OCI-M2 (cell line): ENCODE measurements around the gene BTF3L4.
"Not testable (repeated sequence)": the region's sequence is repeated elsewhere in the genome, so short reads cannot be mapped to it uniquely, and the experiment has no call there.

ENCODE experiments used
- DNase-seq: peaks from one replicate; lab custom pipeline; 2025; ENCODE audit not compliant: unreplicated experiment; lab: John Stamatoyannopoulos, UW

Gene BTF3L4

DNA sequence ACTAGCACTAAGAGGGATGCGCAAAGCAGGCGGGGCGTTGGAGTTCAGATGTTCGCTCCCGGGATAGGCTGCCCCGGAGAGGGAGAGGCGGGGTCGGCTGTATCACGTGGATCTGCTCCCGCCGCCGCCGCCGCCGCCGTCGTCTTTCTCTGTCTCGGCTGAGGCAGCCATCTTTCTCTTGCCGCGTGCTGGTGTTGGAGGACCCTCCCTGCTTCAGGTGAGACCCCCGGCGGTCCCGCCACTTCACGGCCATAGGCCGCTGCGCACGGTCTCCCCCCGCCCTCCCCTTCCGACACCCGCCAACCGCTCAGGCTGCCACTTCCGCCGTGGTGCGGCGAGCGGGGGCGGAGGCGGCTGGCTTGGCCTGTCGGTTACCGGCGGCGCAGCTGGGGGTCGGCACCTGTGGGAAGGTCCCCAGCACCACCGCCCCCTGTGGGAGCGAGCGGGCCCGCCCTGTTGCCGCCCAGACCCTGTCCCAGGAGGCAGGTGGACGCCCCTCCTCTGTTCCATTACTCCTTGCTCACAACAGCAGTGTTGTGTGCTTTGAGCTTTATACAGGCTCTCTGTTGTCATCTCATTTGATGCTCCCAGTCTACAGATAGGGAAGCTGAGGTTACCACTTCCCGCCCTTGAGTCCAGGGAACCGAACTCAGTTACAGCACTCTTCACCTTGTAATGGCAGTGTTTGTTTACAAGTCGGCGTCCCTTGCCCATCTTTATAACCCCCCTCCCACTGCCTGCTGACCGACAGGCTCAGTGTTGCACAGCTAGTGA is at the start of gene BTF3L4:
Gene BTF3L4 (plus strand): TSS at position 133 of the 774 bp plus-strand sequence. CDS start 3,553 bp downstream, outside the sequence.
- DNase-seq = peak; percentile 36

DNA sequence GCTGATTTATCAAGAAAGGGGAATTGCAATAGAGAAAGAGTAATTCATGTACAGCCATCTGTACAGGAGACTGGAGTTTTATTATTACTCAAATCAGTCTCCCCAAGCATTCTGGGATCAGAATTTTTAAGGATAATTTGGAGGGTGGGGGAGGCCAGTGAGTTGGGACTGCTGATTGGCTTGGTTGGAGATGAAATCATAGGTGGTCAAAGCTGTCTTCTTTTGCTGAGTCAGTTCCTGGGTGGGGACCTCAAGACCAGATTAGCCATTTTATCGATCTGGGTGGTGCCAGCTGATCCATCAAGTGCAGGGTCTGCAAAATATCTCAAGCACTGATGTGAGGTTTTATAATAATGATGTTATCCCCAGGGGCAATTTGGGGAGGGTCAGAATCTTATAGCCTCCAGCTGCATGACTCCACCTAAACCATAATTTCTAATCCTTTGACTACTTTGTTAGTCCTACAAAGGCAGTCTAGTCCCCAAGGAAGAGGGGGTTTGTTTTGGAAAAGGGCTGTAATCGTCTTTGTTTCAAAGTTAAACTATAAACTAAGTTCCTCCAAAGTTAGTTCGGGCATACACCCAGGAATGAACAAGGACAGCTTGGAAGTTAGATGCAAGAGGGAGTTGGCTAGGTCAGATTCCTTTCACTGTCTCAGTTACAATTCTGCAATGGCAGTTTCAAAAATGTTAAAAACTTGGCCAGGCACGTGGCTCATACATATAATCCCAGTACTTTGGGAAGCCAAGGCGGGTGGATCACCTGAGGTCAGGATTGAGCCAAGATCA is 48.7 kb upstream of the BTF3L4 start:
- no peak for DNase-seq

DNA sequence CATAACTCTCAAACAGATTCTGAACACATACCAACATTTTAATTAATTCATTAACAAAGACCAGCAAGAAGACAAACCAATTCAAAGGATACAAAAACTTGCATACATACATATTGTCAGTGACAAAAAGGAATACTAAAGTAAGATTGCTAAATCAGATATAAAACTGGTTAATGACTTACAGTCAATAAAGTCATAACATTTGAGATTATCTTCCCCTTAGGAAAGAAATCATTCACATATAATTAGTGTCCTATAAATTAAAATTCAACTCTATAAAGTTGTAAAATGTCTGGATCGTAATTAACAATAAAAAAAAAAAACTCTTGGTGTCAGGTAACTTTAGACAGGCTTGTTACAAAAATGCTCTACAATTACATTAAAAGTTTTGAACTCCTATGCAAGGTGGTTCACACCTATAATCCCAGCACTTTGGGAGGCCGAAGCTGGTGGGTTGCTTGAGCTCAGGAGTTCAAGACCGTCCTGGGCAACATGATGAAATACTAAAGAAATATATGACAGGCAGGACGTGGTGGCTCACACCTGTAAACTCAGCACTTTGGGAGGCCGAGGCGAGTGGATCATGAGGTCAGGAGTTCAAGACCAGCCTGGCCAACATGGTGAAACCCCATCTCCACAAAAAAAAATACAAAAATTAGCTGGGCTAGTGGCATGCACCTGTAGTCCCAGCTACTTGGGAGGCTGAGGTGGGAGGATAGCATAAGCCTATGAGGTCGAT is 47.9 kb upstream of the BTF3L4 start:
- DNase-seq = no peak

DNA sequence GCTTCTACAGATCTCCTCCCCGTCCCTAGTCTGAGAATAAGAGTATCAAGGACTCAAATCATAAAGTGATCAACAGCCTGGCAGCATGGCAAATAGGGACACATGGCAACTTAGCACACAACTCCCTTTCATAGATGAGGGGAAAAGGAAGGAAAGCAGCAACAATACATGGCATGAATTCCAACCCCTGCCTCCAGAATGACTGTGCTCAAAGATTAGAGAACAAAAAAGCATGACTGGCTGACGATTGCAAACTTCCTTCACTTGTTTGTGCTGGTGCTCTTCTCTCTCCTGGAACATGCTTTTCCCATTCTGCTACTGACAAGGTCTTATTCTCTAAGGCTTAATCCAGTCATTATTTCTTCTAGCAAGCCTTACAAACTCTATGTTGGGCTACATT is 34.0 kb upstream of the BTF3L4 start:
- DNase-seq = no peak

DNA sequence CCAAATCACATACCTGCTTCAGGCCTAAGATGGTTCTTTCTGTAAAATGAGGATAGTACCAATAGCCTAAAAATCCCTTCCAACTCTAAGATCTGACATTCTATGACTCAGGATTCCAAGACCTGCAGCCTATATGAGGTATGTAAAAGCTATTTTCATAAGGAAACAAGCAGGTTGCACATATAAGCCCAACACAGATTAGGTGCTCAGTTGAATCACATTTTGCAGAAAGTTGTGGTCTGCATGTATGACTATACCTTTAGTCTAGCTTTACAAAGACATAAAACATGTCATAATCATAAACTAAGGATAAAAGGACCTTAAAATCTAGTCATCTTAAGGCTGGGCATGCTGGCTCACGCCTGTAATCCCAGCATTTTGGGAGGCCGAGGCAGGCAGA is 29.8 kb upstream of the BTF3L4 start:
- DNase-seq = no peak

DNA sequence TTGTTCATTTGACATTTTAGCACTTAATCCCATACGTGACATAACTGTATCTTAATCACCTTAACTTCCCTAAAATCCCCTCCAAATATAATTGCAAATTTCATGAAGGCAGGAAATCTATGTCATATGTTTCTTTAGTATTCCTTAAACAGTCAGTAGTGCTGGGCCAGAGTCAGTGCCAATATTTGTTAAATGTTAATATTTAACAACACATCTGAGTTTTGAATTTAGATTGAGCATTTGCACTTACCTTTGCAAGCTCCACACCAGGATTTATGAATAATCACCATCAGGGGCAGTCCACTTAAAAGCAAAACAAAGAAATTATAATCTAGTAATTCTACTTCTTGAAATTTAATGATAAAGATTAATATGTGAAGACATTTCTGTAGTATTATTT is 27.8 kb upstream of the BTF3L4 start:
- DNase-seq = no peak

DNA sequence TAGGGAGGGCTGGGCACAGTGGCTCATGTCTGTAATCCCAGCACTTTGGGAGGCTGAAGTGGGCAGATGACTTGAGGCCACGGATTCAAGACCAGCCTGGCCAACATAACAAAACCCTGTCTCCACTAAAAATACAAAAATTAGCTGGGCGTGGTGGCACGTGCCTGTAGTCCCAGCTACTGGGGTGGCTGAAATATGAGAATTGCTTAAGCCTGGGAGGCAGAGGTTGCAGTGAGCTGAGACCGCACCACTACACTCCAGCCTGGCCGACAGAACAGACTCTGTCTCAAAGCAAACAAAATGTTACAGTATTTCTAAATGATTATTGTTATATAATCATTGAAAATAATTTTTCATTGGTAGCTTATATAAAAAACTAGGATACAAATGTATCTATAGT is 27.3 kb upstream of the BTF3L4 start:
- not testable (repeated sequence) for DNase-seq

DNA sequence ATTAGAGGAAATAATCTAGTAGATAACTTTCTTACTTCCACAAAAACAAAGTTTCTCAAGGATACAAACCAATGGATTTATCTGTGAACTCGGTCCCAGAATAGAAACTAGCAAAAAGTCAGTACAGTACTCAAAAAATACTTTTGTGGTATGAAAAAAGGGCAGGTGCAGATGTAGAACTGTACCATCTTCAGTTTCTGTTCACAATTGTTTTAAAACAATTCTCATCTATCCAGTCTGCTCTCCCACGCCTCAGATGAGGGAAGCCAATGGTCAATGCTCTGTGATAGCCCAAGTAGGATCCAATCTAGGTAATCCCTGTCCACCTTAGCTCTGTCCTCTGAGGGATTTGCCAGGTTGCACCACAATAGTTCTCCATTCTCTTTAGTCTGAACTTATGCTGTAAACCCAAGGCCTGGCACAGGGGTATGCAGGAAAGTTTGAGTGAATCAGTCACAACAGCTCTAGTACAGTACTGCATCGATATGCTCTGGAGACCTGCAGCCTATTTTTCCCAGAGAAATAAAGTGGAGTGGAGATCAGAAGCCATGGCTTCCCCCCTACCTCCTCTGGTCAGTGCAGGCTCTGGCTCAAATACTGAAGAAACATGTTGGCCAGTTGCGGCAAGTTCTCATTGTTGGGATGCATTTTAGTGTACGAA is 23.8 kb upstream of the BTF3L4 start:
- no peak for DNase-seq

DNA sequence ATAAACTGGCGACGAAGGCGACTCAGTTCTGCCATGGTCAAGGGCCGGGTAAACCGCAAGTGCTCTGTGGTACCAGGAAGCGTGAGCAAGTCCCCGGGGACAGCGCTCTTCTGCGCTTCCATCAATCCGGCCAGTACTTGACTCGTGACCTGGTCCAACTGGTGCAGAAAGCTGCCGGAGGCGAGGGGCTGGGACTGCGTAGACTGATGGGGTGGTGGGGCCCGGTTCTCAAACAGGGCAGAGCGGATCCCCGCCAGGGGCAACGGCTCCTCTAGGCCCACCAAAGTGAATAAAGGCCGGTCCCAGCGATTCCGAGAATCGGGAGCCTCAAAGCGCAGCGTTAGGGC is 23.3 kb upstream of the BTF3L4 start:
- DNase-seq = no peak

DNA sequence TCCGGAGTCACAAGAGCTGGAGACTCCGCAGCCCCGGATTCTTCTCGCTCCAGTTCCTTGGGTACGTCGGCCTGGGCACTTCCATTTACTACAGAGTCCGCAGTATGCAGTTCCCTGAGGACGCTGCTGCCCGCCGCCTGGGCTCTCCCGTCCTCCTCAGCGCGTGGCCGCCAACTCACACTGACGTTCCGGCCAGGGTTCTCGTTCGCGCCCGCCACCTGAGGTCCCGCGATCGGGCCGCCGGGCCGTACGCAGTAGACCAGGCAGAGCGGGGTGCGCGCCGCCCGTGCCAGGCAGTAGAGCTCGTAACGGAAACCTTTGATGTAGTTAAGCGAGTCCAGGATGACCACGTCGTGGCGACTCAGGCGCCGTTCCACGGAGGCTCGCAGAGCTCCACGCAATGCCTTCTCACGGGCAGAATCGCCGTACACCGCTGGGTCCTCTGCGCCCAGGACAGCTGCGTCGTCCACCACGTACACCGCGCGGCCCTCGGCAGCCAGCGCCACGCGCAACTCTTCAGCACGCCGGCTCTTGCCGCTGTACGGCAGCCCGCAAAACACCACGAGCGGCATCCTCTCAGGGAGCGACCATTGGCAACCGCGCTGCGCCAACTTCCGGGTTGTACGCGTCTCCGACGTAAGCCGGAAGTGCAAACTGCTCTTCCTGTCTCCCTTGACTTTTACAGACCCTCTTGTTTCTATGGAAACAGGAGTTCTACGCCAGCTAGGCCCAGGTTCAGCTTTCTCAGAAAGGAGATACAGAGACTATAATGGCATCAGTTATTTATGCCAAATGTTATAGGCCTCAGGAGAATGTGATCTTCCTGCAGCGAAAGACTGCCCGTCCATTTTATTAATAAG is 22.7 kb upstream of the BTF3L4 start, which contains the start of gene KTI12:
Gene KTI12 (minus strand): TSS at position 621 of the 860 bp plus-strand sequence. CDS start 49 bp downstream, at position 572.
- no peak for DNase-seq

DNA sequence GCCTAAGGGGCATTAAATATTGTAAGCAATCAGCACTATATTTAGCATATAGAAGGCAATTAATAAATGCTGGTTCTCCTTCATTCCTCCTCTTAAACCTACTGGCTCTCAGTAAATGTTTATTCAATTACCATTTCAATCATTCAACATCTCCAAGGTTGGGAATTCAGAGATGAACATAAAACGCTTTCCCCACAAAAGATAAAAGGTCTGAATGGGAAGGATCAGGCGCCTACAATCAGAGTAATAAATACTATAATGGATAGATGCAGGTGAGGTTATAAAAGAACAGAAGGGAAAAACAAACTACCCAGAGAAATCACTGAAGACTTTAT is 22.1 kb upstream of the BTF3L4 start:
- no peak for DNase-seq

DNA sequence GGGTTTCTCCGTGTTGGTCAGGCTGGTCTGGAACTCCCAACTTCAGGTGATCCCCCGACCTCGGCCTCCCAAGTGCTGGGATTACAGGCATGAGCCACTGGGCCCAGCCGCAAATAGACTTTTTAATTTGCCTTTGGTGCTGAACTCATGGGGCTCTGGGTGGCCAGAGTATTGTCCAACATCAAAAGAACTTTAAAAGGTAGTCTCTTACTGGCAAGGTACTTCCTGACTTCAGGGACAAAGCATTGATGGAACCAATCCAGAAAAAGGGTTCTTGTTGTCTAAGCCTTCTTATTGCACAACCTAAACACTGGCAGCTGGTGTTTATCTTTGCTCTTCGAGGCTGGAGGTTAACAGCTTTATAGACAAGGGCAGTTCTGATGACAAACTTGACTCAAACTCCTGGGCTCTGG is 18.7 kb upstream of the BTF3L4 start:
- DNase-seq = no peak

DNA sequence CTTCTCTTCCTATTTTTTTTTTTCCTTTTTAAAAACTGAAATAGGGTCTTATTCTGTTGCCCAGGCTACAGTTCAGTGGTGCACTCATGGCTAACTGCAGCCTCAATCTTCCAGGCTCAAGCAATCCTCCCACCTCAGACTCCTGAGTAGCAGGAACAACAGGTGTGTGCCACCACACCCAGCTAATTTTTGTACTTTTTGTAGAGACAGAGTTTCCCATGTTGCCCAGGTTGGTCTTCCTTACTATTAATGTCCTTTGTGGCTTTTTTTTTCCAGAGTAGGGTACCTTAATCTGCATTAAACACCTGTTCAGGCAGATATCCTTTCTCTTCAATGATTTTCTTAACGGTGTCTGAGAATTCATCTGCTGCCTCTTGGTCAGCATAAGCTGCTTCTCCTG is 18.2 kb upstream of the BTF3L4 start:
- DNase-seq = no peak

DNA sequence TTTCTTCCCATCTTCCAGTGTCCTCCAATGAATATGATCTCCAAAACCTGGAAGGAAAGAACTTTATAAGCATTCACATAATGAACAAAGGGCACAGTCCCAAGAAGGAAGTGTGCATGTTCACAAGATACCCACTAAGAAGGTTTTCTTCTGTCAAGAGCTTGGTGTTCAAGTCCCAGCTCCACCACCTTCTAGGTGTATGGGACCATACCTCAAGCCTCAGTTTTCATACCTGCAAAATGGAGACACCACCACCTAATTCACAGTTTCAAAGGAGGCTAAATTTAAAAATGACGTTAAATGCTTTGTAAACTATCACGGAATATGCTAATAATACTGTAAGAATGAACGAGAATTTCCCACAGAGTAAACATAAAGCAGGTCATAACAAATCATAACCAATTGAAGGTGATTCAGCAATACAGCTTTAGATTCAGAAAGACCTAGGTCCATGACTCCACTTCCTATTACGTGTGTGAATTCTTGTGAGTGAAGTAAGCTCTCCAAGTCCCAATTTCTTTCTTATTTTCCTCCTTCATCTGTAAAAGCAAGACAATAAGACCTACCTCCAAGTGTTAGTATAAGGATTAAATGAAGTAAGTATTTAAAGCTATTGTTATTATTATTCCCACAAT is 14.4 kb upstream of the BTF3L4 start:
- no peak for DNase-seq

DNA sequence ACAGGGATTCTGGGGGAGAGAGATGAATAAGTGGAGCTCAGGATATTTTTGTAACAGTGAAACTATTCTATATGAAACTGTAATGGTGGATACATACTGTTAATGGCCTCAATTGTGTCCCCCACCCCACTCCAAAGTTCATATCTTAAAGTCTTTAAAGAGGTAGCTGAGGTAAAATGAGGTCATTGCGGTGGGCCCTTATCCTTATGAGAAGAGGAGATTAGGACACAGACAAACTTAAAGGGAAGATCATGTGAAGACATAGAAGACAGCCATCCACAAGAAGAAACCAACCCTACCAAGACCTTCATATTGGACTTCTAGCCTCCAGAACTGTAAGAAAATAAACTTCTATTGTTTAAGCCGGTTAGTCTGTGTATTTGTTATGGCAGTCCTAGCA is 10.9 kb upstream of the BTF3L4 start:
- DNase-seq = no peak

DNA sequence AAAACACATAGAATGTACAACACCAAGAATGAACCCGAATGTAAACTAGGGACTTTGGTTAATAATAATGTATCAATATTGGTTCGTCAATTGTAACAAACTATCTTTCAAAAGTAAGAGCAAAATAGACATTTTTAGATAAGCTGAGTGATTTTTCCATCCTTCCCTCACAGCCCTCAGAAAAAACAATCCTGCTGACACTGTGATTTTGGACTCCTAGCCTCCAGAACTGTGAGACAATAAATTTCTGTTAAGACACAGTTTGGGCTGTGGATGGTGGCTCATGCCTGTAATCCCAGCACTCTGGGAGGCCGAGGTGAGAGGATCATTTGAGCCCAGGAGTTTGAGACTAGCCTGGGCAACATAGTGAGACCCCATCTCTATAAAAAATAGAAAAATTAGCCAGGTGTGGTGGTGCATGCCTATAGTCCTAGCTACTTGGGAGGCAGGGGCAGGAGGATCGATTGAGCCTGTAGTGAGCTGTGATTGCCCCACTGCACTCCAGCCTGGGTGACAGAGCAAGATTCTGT is 10.4 kb upstream of the BTF3L4 start:
- DNase-seq = not testable (repeated sequence)

DNA sequence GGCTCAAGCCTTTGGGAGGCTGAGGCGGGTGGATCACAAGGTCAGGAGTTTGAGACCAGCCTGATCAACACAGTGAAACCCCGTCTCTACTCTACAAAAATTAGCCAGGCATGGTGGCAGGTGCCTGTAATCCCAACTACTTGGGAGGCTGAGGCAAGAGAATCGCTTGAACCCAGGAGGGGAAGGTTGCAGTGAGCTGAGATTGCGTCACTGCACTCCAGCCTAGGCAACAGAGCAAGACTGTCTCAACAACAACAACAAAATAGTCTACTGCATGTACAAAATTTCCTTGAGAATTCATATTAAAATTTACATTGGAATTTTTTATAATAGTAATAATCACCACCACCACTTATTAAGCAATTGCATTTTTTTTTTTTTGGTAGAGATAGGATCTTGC is 6.8 kb upstream of the BTF3L4 start:
- DNase-seq = not testable (repeated sequence)

DNA sequence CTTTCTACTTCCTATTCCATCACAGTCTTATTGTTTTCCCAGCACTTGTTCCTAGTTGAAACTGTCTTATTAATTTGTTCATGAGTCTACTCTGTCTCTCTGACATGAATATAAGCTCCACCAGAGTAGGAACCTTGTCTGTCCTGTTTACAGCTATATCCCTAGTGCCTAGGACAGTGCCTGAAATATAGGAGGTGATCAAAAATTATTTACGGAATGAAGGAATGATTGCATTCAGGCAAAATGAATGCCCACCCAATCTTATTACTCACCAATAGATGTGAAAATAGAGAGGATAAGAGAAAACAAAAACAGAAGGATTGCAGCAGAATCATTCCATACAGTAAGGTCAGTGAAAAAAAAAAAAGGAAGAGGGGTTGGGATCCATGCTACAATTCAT is 2.2 kb upstream of the BTF3L4 start:
- no peak for DNase-seq

DNA sequence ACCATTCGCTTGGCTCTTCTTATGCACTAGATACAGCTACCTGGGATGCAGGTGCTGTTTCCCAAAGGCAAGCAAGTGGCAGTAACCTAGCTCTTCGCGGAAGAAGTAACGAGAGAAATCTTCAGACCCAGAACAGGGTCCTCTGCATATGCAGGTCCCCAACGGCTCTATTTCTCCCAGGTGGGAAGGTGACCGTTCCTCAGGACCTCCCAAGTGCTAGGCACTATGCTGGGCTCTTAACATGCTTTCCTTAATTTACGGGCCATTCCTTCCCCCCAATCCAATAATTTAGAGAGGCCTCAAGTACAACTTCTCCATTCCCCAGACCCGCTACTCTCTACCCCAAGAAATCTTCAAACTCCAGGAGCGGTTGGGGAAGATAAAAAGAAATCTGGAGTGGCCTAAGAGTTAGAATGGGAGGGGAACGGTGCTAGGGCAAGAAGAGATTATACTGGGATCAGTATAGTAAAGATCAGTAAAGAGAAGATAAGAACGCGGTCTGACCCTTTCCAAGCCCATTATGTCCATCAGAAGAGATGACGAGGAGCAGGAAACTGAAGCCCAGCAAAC is 1.5 kb upstream of the BTF3L4 start:
- DNase-seq = no peak
